Measurements from ENCODE around the gene MTHFR.
"Not testable (repeated sequence)": the region's sequence is repeated elsewhere in the genome, so short reads cannot be mapped to it uniquely, and the experiment has no call there.

MTHFR gene

GRCh38 chr1:11831945-11832725, 26.4 kb upstream of the MTHFR start:
- DNase-seq = no peak

DNA sequence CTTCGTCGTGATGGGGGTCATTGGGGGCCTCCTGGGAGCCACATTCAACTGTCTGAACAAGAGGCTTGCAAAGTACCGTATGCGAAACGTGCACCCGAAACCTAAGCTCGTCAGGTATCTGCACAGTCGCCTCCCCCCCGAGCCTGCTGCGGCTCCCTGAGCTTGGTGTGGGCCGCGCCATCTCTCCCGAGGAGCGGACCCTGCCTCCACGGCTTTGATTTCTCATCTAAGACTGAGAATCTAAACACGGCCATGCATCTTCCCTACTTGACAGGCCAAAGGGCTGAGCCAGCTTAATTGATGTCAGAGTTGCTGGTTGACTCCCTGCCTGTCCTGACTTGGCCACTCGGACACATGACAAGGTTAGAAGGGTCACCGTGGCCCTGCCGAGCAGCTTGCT, 22.7 kb upstream of the MTHFR start:
- no peak for DNase-seq

GRCh38 chr1:11826946-11827345, 21.2 kb upstream of the MTHFR start:
- DNase-seq = no peak

DNA sequence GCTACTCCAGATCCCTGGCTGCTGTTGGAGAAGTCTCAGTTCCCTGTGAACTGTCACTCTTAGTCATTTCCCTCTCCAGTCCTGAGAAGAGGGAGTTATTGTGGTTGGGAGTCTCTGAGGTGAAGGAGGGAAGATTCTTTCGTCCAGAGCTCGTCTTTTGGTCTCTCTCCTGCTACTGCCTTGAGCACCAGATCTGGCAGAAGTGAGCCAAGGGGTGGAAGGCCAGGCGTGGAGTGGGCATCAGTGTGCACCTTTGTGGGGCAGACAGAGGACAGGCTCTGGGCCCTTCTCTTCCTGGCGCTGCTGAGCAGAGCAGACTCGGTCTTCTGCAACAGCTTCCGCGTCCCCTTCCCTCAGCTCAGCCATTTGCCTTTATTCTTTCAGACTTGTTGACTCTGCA, 19.4 kb upstream of the MTHFR start:
- no peak for DNase-seq

DNA sequence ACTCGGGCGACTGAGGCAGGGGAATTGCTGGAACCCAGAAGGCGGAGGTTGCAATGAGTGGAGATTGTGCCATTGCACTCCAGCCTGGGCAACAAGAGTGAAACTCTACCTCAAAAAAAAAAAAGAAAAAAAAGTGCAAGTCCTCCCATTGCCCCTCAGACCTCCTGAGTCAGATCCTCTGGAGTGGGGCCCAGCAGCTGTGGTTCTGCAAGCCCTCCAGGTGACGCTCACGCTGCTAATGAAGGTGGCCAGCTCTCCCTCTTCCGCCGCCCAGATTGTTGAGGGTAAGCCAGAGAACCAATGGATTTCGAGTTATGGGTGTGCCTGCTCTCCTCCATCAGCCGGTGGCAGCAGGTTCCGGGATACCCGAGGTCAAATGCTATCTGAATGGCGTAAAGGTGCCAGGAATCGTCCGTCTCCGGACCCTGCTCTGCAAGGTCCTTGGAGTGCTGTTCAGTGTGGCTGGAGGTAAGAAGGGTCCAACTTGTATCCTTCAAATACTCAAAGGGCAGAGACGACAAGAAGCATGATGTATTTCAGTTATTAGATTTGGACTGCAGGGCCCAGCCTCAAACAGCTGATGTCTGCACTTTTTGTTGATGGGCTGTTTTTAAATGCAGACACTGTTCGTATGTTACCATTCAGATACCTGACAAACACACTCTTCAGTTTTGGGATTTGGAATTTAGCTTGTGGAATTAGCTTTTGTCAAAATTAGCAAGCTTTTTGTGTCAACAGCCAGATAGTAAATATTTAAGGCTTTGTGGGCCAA, 17.8 kb upstream of the MTHFR start:
- no peak for DNase-seq

GRCh38 chr1:11822091-11822490, 16.3 kb upstream of the MTHFR start:
- no peak for DNase-seq

DNA sequence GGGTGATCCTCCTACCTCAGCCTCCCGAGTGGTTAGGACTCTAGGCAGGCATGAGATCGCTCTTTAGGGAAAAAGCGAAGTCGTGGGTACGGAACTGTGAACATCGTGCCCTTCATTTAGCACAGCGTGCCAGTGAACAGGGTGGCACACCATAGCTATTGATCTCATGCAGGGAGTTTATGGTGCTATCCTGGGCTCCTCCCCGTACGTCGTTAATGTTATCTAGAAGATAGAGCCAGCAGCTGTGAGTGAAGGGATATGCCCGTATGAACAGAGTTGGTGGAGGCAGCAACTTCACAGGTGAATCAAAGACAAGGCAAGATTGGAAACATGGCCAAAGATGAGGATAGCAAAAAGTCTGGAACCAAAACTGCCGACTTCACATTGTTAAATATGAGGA, 11.4 kb upstream of the MTHFR start:
- no peak for DNase-seq

DNA sequence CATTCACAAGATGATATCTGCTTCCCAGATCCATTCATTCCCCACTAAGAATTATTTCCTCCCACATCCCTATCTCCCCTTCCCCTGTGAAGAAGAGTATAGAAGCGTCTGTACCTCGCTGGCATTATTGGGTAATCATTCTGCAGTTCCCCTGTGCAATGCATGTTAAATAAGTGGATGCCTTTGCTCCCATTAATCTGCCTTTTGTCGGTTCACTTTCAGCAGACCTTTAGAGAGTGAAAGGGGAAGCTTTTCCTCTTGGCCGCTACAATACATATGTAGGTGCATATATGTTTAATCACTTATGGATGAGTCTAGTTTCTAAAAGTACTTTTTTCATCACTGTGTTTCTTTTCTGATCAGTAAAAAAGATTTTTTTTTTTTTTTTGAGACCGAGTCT, 7.3 kb upstream of the MTHFR start:
- DNase-seq = no peak

GRCh38 chr1:11807133-11807532, 1.4 kb upstream of the MTHFR start:
- no peak for DNase-seq

GRCh38 chr1:11806307-11806936, 658 bp upstream of the MTHFR start:
- no peak for DNase-seq

GRCh38 chr1:11804666-11805421, 920 bp downstream of the MTHFR start:
- no peak for DNase-seq

DNA sequence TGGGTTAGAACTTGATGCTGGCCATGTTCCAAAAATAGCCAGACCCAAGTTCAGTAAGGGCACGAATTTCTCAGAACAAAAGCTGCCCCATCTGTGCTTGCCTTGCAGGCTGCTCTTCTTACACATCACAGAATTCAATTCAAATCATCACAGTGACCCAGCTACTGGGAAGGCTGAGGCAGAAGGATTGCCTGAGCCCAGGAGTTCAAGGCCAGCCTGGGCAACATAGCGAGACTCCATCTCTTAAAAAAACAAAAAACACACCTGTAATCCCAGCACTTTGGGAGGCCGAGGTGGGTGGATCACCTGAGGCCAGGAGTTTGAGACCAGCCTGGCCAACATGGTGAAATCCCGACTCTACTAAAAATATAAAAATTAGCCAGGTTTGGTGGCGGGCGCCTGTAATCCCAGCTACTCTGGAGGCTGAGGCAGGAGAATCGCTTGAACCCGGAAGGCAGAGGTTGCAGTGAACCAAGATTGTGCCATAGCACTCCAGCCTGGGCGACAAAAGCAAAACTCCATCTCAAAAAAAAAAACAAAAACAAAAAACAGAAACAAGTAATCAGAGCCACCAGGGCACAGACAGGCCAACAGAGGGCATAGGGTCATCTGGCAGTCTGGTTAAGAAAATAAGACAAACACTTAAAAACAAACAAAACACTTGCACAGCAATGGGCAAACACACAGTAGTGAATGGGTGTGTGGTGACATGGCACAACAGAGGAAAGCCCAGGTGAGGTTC, 1.7 kb downstream of the MTHFR start:
- not testable (repeated sequence) for DNase-seq

- DNase-seq = peak; percentile 60
These were observed 2.5 kb downstream of the MTHFR start for GRCh38 chr1:11802973-11803885.

- DNase-seq = no peak
These were observed 3.2 kb downstream of the MTHFR start for GRCh38 chr1:11802616-11802972.

GRCh38 chr1:11800756-11801433, 4.9 kb downstream of the MTHFR start:
- DNase-seq = no peak

- DNase-seq = no peak
These were observed 5.4 kb downstream of the MTHFR start for GRCh38 chr1:11800391-11800755.

- DNase-seq = no peak
These were observed 5.9 kb downstream of the MTHFR start for GRCh38 chr1:11799896-11800295.

- DNase-seq = no peak
These were observed 6.7 kb downstream of the MTHFR start for GRCh38 chr1:11799099-11799498.

DNA sequence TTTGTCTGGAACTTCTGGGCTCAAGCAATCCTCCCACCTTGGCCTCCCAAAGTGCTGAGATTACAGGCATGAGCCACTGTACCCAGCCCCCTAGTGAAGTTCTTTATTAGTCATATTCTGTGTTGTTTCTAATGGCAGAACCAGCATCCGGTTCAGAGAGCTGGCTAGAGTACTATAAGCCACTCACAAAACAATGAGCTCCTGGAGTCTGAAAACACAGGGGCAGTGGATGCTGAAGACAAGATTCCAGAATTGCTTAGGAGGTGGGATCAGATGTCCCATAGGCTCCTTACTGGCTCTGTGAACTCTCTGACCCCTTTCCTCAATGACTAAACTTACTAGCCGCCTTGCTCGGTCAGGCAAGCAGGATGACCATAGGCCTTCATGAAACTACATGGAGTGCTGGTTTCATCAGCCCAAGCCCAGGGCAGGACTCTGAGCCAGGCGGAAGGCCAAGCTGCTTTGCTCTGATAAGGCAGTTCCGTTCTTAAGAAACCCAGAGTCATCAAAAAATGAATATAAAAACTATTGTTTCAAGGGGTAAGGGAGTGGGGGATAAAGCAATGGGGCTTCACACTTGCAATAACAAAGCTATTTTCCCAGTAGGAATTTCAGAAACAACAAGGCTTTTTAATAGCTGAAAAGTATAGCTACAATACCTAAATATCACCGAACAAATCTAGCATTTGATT, 8.1 kb downstream of the MTHFR start:
- no peak for DNase-seq
